SK-N-MC (cell line): ENCODE data around the gene EPHA4.

ENCODE experiments used
- DNase-seq: peaks from one replicate; pipeline ENCODE4 v3.0.0-alpha.2; 2011; ENCODE audit warnings: low read depth, low spot score
- H3K27ac ChIP-seq: fragments of 200-600 bp; sonication (generic); 2 replicates; pipeline ENCODE4 v1.5.1; 2016; ENCODE audit warnings: mixed run types
- H3K36me3 ChIP-seq: fragments of 200-600 bp; sonication (generic); 2 replicates; pipeline ENCODE4 v1.6.1; 2017; ENCODE audit warnings: antibody characterized with exemption, low read length, mixed read lengths; ENCODE audit not compliant: insufficient read depth
- H3K4me3 ChIP-seq: fragments of 200-600 bp; sonication (generic); 2 replicates; pipeline ENCODE4 v1.5.1; 2016
- H3K9ac ChIP-seq: fragments of 200-600 bp; sonication (generic); 2 replicates; pipeline ENCODE4 v1.8.0; 2017; ENCODE audit warnings: mixed run types, mixed read lengths; ENCODE audit not compliant: insufficient read length
- H3K9me3 ChIP-seq: fragments of 200-600 bp; sonication (generic); 2 replicates; pipeline ENCODE4 v1.6.1; 2017; ENCODE audit warnings: low read depth, mild to moderate bottlenecking, antibody characterized with exemption, low read length, moderate library complexity, mixed read lengths
- EZH2 ChIP-seq: fragments of 200-600 bp; sonication (generic); IDR thresholded peaks from one replicate; pipeline ENCODE4 v1.6.1; 2017; ENCODE audit warnings: antibody characterized with exemption
- FOXP2 ChIP-seq: optimal IDR thresholded peaks from 2 replicates; pipeline ENCODE3; 2011; ENCODE audit warnings: mild to moderate bottlenecking, moderate library complexity; ENCODE audit not compliant: insufficient read depth; ENCODE audit errors: extremely low read length, control extremely low read depth
- POLR2AphosphoS5 ChIP-seq: IDR thresholded peaks from 2 replicates; pipeline ENCODE4 v1.6.1; 2012; ENCODE audit warnings: mild to moderate bottlenecking, low read depth, low read length, borderline replicate concordance

Gene EPHA4

GRCh38 chr2:221535824-221536223 lies 36.3 kb downstream of the EPHA4 start:
- H3K9me3 ChIP-seq, result no peaks in the 10 kb centered on the region
- H3K36me3 ChIP-seq, result peaks cover 20% of the 10 kb centered on the region
- TF ChIP-seq EZH2, result no peak
- no peak for TF ChIP-seq FOXP2
- TF ChIP-seq POLR2AphosphoS5, result no peak
- H3K4me3 ChIP-seq, result no peak overlapping the region
- no peak for DNase-seq
- no peak overlapping the region for H3K27ac ChIP-seq
- H3K9ac ChIP-seq, result no peak overlapping the region

- H3K27ac ChIP-seq, result no peak overlapping the region
- no peak for TF ChIP-seq POLR2AphosphoS5
- TF ChIP-seq FOXP2, result no peak
- TF ChIP-seq EZH2, result no peak
- H3K36me3 ChIP-seq, result peaks cover 20% of the 10 kb centered on the region
- H3K9ac ChIP-seq, result no peak overlapping the region
- DNase-seq, result no peak
- H3K4me3 ChIP-seq, result no peak overlapping the region
- no peaks in the 10 kb centered on the region for H3K9me3 ChIP-seq
Observed at GRCh38 chr2:221533299-221533698, 38.8 kb downstream of the EPHA4 start.

GRCh38 chr2:221532641-221533040 lies 39.5 kb downstream of the EPHA4 start:
- Histone ChIP-seq H3K4me3 (no peak overlapping the region), H3K36me3 (peaks cover 17% of the 10 kb centered on the region), H3K27ac (no peak overlapping the region), H3K9ac (no peak overlapping the region), H3K9me3 (no peaks in the 10 kb centered on the region)
- no peak for DNase-seq
- TF ChIP-seq FOXP2, result no peak
- TF ChIP-seq EZH2, result no peak
- no peak for TF ChIP-seq POLR2AphosphoS5

- Histone ChIP-seq H3K9me3 (no peaks in the 10 kb centered on the region), H3K9ac (no peak overlapping the region), H3K36me3 (peaks cover 6% of the 10 kb centered on the region; the same call in 1 of the 2 replicates), H3K4me3 (no peak overlapping the region), H3K27ac (no peak overlapping the region)
- TF ChIP-seq POLR2AphosphoS5 (no peak), FOXP2 (no peak), EZH2 (no peak)
- DNase-seq, result no peak
Observed at GRCh38 chr2:221530653-221531037, 41.5 kb downstream of the EPHA4 start.

- peaks cover 6% of the 10 kb centered on the region; the same call in 1 of the 2 replicates for H3K36me3 ChIP-seq
- H3K9me3 ChIP-seq, result no peaks in the 10 kb centered on the region
- no peak for TF ChIP-seq FOXP2
- TF ChIP-seq EZH2, result no peak
- TF ChIP-seq POLR2AphosphoS5, result no peak
- peak; percentile 16 for DNase-seq
- H3K4me3 ChIP-seq, result no peak overlapping the region
- H3K9ac ChIP-seq, result no peak overlapping the region
- H3K27ac ChIP-seq, result no peak overlapping the region
Observed at GRCh38 chr2:221529943-221530652, 42.0 kb downstream of the EPHA4 start.

- Histone ChIP-seq H3K9me3 (no peaks in the 10 kb centered on the region), H3K4me3 (no peak overlapping the region), H3K36me3 (peaks cover 9% of the 10 kb centered on the region; the same call in 1 of the 2 replicates), H3K9ac (no peak overlapping the region), H3K27ac (no peak overlapping the region)
- DNase-seq, result no peak
- TF ChIP-seq POLR2AphosphoS5, result no peak
Observed at GRCh38 chr2:221529177-221529942, 42.7 kb downstream of the EPHA4 start.

- no peak overlapping the region for H3K9ac ChIP-seq
- no peak overlapping the region for H3K27ac ChIP-seq
- H3K36me3 ChIP-seq, result peaks cover 9% of the 10 kb centered on the region; the same call in 1 of the 2 replicates
- no peak for DNase-seq
- no peaks in the 10 kb centered on the region for H3K9me3 ChIP-seq
- TF ChIP-seq POLR2AphosphoS5 (no peak), EZH2 (no peak), FOXP2 (no peak)
- no peak overlapping the region for H3K4me3 ChIP-seq
Observed at GRCh38 chr2:221527776-221528309, 44.3 kb downstream of the EPHA4 start.

- TF ChIP-seq FOXP2 (no peak), POLR2AphosphoS5 (no peak), EZH2 (no peak)
- Histone ChIP-seq H3K9me3 (no peaks in the 10 kb centered on the region), H3K27ac (no peak overlapping the region), H3K4me3 (no peak overlapping the region), H3K36me3 (peaks cover 8% of the 10 kb centered on the region; the same call in 1 of the 2 replicates), H3K9ac (no peak overlapping the region)
- DNase-seq, result no peak
Observed at GRCh38 chr2:221524158-221524557, 47.9 kb downstream of the EPHA4 start.
